Measurements from ENCODE around the gene KCTD17. TPM values are rescaled to one million over a fixed set of nuclear protein-coding genes. Genes with fewer than 3 reads are reported as not detected.
A peak's percentile ranks its signal among the peaks of the same experiment; 100 is the strongest.

The KCTD17 gene
- total RNA-seq, 1 donor from 2014 or later, result 31.3 TPM

DNA sequence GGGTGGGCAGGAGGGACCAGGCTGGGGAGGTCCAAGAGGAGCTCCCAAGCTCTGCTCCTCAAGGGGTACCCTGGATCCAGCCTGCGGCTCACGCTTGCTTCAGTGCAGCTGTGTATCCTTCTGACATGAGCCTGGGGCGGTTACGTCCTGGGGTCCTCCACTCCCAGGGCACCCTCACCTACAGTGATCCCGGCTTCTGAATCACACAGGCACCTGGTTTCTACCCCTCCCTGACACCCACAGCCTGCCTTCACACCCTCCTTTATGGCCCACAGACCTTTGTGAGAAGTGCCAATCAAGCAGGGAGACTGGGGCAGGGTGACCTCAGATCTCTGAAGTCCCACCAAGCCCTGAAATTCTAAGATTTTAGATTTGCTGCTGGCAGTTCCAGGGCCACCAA is 30.5 kb upstream of the KCTD17 start:
- no peak overlapping the region for H3K27ac ChIP-seq (ENCODE audit: low read depth, low read length)
- no peak overlapping the region for H3K27ac Mint-ChIP-seq (ENCODE audit: unreplicated experiment)
- peak overlapping the region; percentile 98 for H3K4me3 Mint-ChIP-seq (ENCODE audit: unreplicated experiment)

DNA sequence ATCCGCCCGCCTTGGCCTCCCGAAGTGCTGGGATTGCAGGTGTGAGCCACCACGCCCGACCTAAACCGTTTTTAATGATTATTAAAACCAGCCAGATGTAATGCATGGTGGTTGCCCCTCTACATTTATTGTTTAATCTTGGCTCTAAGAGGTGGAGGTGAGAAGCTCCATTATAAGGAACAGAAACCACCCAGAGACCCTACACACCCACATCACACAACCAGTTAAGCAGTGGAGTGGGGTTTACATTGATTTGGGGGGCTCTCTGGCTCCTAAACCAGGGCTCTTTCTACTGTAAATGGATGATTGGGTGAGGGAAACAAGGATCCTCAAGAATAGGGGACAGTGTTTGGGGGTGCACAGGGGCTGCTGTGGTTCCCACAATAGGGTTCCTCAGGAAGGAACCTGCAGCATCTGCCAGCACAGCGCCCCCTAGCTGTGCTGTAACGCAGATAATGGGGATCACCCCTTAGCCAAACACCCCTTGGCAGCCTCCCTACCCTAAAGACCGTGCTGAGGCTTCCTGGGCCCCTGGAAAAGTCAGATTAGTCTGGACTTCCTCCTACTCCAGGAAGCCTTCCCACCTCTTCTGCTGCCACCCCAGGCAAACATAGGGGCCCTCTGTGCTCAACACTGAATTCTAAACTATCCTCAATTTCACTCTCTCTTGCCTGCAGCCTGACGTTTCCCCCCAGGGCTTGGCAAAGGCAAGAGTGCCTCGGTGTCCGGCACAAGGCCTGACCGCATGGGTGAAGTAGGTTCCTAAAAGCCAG is 29.6 kb upstream of the KCTD17 start:
- H3K36me3 Mint-ChIP-seq (ENCODE audit: low read depth, unreplicated experiment), result peaks cover 8% of the 10 kb centered on the region
- Histone ChIP-seq H3K4me1 (ENCODE audit: insufficient read depth, low read length) (peaks cover 11% of the 10 kb centered on the region), H3K9ac (ENCODE audit: low read length) (no peak overlapping the region), H2AFZ (ENCODE audit: low read depth, low read length) (no peak overlapping the region), H3K4me2 (ENCODE audit: low read length) (no peak overlapping the region), H3K9me3 (ENCODE audit: insufficient read depth, low read depth, low read length) (no peaks in the 10 kb centered on the region), H3K36me3 (ENCODE audit: insufficient read depth, low read length) (peaks cover 7% of the 10 kb centered on the region), H3K27ac (ENCODE audit: low read depth, low read length) (no peak overlapping the region), H3K79me2 (ENCODE audit: insufficient read depth, low read length) (peaks cover 30% of the 10 kb centered on the region), H4K20me1 (ENCODE audit: insufficient read depth, low read length) (peaks cover 64% of the 10 kb centered on the region), H3K4me3 (ENCODE audit: insufficient read depth, low read depth, low read length) (no peak overlapping the region), H3K27me3 (ENCODE audit: insufficient read depth, low read length) (no peaks in the 10 kb centered on the region)
- H3K9me3 Mint-ChIP-seq (ENCODE audit: unreplicated experiment), result no peaks in the 10 kb centered on the region
- H3K4me1 Mint-ChIP-seq (ENCODE audit: low read depth, unreplicated experiment), result peaks cover 3% of the 10 kb centered on the region
- TF ChIP-seq, protein P1, sequence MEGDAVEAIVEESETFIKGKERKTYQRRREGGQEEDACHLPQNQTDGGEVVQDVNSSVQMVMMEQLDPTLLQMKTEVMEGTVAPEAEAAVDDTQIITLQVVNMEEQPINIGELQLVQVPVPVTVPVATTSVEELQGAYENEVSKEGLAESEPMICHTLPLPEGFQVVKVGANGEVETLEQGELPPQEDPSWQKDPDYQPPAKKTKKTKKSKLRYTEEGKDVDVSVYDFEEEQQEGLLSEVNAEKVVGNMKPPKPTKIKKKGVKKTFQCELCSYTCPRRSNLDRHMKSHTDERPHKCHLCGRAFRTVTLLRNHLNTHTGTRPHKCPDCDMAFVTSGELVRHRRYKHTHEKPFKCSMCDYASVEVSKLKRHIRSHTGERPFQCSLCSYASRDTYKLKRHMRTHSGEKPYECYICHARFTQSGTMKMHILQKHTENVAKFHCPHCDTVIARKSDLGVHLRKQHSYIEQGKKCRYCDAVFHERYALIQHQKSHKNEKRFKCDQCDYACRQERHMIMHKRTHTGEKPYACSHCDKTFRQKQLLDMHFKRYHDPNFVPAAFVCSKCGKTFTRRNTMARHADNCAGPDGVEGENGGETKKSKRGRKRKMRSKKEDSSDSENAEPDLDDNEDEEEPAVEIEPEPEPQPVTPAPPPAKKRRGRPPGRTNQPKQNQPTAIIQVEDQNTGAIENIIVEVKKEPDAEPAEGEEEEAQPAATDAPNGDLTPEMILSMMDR (IDR thresholded peaks at IDR 0.05; ENCODE audit: insufficient read depth, low read depth, low read length), result peak; percentile 53
- TF ChIP-seq EZH2 (IDR thresholded peaks at IDR 0.05; ENCODE audit: insufficient read depth, low read length), result no peak
- FAIRE-seq (no peak), DNase-seq (ENCODE audit: low read depth) (no peak)
- no peaks in the 10 kb centered on the region for H3K27me3 Mint-ChIP-seq (ENCODE audit: low read depth, unreplicated experiment)
- H3K27ac Mint-ChIP-seq (ENCODE audit: unreplicated experiment), result no peak overlapping the region
- peak overlapping the region; percentile 50 for H3K4me3 Mint-ChIP-seq (ENCODE audit: unreplicated experiment)

More for the DNA sequence above, 30.5 kb upstream of the KCTD17 start:
- Histone ChIP-seq H3K9me3 (ENCODE audit: insufficient read depth, low read depth, low read length) (no peaks in the 10 kb centered on the region), H2AFZ (ENCODE audit: low read depth, low read length) (no peak overlapping the region), H3K79me2 (ENCODE audit: insufficient read depth, low read length) (peaks cover 30% of the 10 kb centered on the region), H3K4me3 (ENCODE audit: insufficient read depth, low read depth, low read length) (no peak overlapping the region), H3K4me1 (ENCODE audit: insufficient read depth, low read length) (peaks cover 11% of the 10 kb centered on the region), H4K20me1 (ENCODE audit: insufficient read depth, low read length) (peaks cover 64% of the 10 kb centered on the region), H3K4me2 (ENCODE audit: low read length) (no peak overlapping the region), H3K27me3 (ENCODE audit: insufficient read depth, low read length) (no peaks in the 10 kb centered on the region), H3K36me3 (ENCODE audit: insufficient read depth, low read length) (peaks cover 7% of the 10 kb centered on the region), H3K9ac (ENCODE audit: low read length) (no peak overlapping the region)
- Mint-ChIP-seq H3K9me3 (ENCODE audit: unreplicated experiment) (no peaks in the 10 kb centered on the region), H3K4me1 (ENCODE audit: low read depth, unreplicated experiment) (peaks cover 5% of the 10 kb centered on the region), H3K27me3 (ENCODE audit: low read depth, unreplicated experiment) (no peaks in the 10 kb centered on the region), H3K36me3 (ENCODE audit: low read depth, unreplicated experiment) (peaks cover 8% of the 10 kb centered on the region)
- FAIRE-seq (no peak), DNase-seq (ENCODE audit: low read depth) (no peak)
- TF ChIP-seq, protein P1 (IDR thresholded peaks at IDR 0.05; ENCODE audit: insufficient read depth, low read depth, low read length), result no peak
- TF ChIP-seq EZH2 (IDR thresholded peaks at IDR 0.05; ENCODE audit: insufficient read depth, low read length), result no peak

Measured in astrocyte (in vitro differentiated cells and primary cell).